NCI-H69 (cell line): ENCODE measurements around the gene TTC28.
"Not testable (repeated sequence)": the region's sequence is repeated elsewhere in the genome, so short reads cannot be mapped to it uniquely, and the experiment has no call there.

ENCODE experiments used
- DNase-seq: peaks from one replicate; lab custom pipeline; 2025; lab: John Stamatoyannopoulos, UW

TTC28 gene

DNA sequence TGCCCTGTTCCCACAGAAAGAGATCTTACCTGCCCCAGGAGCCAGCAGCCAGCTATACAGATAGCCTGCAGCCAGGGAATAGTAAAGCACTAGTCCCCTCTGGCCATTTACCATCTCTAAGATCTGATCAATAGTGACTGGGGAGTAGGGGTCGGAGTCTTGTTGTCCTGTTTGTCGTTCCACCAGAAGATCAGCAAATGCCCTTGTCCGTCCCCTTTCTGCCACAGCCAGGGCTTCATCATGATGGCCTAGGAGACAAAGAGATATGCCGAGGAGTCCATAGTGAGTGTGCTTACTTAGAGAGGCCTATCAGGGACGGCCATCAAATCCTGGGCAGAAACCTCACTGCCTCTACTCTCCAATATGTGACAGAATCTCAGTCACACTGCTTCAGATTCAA is 583.5 kb downstream of the TTC28 start:
- DNase-seq: no peak

DNA sequence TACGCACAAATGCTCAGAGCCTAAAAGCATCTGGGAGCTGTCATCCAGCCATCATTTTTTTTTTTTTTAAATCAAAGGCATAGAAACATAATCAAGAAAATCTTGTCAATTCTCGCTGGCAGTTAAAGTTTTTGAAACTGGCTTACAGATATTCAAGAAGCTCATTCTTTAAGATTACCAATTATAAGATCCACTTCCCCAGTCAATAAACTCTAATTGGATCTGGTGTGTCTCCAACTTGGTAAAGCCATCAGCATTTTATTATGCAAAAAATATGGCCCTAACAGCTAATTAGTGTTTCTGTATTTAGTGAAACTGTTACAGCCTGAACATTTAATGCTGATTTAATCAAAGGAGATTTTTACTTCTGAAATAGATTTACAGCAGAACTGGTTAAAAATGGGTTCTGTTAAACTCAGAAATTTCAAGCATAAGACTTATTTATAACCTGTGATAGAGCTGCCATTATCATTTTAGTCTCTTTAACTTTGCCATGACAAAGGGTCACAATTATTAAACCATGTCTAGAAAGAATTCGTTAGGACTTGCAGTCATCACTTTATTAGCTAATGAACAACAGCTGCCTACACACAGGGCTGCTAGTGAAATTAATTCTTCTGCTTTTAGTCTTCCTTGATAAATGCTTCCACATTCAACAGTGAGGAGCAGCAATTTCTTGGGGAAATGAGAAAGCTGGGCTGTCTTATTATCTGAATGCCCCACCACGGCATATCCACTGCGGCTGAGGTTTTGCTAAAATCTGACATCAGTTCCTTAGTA is 584.1 kb downstream of the TTC28 start:
- no peak for DNase-seq

DNA sequence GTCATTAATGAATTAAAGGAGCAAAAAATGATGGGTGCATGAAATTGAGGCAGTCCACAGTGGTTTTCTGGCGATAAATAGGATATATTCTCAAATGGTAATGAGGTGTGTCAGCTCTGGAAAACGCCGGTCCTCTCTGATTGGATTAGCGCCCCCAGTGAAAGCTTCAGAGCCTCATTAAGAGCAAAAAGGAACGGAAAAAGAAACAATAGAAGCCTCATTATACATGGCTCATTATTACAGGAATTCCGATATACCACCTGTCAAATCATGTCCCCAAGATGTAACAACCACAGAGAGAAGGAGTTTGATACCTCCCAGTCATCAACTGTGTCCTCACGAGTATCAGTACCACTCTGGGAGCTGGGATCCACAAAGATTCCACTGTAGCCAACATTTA is 584.9 kb downstream of the TTC28 start:
- peak; percentile 47 for DNase-seq

DNA sequence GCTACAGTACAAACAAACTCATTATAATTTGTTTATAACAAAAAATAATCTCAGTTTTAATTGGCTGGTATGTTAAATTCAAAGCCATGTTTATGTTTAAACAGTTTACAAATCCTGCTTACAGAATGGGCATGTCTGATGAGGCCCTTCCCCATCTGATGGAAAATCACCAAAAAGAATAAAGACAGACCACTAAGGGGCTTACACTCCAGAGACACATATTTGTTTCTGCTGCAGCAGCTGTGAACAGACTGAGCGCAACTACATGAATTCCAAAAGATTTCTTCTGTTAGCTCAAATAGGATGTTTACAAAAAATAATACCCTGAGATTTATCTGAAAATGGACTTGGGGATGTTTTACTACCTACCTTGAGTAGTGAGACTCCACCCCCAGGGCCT is 585.9 kb downstream of the TTC28 start:
- no peak for DNase-seq

DNA sequence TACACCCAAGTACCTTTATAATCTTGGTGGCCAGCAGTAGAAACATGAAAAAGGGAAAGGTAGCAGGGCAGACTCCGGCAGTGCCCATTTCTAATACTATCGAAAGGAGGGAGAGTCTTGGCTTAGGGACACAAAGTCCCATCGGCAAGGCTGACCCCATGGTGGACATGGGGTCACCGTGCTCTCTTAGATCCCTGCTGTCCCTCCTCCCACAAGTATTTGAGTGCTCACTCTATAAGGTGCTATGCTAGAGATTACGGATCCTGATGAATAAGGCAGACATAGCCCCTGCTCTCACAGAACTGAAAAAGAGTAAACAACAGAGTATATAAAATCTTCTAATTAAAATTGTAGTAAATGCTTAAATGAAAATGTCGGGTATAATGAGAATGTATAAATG is 588.2 kb downstream of the TTC28 start:
- DNase-seq: no peak

DNA sequence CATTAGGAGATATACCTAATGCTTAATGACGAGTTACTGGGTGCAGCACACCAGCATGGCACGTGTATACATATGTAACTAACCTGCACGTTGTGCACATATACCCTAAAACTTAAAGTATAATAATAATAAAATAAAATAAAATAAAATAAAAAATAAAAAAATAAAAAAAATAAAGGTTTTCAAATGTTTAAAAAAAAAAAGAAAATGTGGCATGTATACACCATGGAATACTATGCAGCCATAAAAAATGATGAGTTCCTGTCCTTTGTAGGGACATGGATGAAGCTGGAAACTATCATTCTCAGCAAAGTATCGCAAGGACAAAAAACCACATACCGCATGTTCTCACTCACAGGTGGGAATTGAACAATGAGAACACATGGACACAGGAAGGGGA is 590.1 kb downstream of the TTC28 start:
- not testable (repeated sequence) for DNase-seq

DNA sequence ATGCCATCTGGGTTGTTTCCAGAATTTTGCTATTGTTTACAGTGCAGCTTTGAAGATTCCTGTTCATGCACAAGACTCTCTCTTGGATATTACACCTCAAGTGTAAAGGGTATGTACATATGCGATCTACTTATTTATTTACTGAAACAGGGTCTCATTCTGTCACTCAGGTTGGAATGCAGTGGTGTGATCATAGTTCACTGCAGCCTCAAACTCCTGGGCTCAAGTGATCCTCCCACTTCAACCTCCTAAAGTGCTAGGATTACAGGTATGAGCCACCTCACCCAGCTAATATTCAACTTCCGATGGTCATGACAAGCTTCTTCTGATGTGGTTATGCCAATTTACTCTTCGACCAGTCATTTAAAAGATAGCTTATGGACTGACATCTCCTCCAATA is 602.5 kb downstream of the TTC28 start:
- DNase-seq: no peak

DNA sequence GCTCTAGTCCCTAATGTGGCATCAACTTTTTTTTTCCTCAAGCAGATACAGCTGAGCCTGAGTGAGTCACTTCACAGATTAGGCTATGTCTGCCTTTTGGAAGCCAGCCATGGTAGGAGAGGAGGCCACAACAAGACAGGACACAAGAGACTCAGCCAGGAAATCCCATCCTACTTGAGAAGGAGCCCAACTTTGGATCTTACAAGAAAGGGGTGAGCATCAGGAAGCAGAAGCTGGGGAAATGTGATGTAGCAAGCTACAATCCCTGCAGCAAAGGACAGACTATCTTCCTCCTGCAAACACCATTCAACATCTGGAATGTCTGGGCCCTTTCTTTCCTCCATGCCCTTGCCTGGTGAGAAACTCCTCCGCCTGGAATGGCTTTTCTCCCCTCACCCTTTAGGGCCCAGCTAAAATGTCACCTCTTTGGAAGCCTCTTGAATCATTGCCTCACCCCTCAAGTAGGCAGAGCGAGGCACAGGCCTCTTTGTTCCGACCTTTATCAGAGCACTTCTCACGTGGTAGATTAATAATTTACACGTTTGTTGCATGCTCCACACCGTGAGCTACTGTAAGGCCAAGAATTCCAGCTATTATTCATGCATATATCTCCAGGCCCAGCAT is 604.2 kb downstream of the TTC28 start:
- no peak for DNase-seq

DNA sequence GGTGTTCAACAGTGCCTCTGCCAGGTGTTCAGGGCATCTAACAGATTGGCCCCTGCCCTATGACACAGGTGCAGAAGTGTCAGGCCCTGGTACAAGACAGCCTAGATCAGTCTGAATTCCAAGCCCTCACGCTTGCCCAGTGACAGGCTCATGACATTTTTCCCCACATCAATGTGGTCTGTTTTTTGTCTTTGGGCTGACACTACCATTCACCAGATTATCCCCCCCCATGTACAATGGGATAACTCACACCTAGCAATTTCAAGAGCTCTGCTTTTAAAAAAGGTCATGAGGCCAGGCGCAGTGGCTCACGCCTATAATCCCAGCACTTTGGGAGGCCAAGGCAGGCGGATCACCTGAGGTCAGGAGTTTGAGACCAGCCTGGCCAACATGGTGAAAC is 605.1 kb downstream of the TTC28 start:
- no peak for DNase-seq

DNA sequence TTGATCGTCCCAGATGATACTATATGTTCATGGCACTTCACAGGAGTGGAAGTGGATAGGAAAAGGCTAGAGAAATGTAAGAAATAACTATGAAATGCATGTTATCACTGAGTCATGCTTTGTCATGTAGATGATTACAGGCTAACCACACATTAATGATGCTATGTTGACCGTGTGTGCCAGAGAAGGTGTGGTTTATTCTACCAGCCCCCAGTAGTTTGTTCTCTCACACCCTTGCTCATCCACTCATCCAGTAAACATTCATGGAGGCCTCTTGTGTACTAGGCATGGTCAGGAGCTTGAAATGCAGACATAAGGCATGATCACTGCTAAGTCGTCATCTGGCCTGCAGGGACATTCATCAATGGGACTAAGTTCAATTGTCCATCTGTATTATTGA is 607.6 kb downstream of the TTC28 start:
- no peak for DNase-seq

DNA sequence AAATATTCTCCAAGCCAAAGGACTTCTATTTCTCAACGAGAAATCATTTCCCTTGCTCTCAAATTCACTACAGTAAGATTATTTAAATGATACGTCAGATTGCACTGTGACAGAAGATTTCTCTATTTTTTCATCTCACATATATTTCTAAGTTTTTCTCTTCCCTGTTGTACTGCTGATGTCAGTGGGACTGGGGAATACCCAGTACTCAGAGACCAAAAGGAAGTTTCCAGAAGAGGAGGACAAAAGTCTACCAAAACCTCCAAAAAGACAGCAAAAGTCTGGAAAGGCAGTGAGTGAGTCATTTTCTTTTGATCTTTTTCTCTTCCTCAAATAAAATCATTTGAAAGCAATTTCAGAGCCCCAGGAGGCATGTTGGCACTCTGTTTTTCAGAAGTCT is 610.8 kb downstream of the TTC28 start:
- DNase-seq: no peak

DNA sequence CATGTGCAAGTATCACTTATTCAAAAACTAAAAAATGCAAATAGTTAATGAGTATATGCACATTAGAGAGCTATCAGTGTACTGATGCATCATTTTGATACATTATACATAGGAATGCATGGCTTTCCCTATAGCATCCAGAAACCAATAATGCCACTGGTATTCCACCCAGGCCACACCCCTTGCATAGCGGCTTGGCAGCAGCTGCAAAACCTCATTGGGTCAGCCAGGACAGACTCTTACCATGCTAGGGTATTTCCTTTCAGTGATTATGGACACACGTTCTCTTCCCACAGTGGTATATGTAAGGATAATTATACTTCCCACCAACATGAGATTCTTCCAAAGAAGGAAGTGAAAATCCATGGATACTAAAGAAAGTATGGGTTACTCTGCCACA is 614.7 kb downstream of the TTC28 start:
- DNase-seq: no peak

DNA sequence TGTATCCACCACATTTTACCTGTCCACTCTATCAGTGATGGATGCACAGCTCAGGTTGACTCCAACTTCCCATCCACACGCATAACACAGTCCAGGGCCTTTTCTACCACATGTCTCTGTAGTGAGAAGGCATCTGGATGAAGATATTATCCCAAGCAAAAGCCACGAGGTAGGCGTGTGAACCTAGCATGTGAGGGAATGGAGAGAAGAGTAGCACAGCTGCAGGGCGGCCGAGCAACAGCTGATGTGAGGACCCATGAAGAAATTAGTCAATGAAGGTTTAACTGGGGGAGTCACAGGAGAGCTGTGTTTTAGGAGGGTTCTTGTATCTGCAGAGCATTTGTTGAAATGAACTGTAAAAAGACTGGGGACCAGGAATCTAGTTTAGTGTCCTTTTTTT is 616.0 kb downstream of the TTC28 start:
- no peak for DNase-seq

DNA sequence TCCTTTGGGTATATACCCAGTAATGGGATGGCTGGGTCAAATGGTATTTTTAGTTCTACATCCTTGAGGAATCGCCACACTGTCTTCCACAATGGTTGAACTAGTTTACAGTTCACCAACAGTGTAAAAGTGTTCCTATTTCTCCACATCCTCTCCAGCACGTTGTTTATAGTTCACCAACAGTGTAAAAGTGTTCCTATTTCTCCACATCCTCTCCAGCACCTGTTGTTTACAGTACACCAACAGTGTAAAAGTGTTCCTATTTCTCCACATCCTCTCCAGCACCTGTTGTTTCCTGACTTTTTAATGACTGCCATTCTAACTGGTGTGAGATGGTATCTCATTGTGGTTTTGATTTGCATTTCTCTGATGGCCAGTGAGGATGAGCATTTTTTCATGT is 619.0 kb downstream of the TTC28 start:
- DNase-seq: not testable (repeated sequence)

DNA sequence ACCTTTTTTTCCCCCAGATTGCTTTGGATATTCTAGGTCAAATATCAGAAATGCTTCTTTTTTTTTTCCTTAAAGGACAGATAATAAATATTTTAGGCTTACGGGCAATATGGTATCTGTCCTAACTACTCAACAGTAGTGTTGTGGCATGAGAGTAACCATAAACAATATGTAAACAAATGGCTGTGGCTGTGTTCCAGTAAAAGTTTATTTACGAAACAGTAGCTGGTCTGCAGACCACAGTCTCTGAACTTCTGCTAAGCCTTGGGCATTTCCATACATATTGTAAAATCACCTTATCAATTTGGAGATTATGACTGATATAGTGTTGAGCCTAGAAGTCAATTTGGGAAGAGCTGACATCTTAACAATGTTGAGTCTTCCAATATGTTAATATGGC is 621.6 kb downstream of the TTC28 start:
- no peak for DNase-seq

DNA sequence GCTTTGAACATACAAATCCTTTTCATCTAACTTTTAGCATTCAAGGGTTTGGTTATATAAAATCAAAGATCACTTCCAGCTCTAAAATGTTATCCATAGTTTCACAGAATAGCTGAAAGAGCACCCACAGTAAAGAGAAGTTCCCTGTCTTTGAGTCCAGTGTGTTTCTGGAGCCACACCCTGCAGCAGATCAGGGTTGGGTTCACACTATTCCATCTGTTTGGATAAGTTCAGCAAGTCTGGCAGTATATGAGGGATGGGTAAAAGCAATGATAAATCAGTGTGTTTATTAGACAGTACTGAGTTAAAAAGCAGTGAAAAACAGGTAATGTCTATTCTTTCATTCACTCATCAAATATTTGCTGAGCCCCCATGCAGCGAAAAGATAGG is 624.8 kb downstream of the TTC28 start:
- DNase-seq: no peak

DNA sequence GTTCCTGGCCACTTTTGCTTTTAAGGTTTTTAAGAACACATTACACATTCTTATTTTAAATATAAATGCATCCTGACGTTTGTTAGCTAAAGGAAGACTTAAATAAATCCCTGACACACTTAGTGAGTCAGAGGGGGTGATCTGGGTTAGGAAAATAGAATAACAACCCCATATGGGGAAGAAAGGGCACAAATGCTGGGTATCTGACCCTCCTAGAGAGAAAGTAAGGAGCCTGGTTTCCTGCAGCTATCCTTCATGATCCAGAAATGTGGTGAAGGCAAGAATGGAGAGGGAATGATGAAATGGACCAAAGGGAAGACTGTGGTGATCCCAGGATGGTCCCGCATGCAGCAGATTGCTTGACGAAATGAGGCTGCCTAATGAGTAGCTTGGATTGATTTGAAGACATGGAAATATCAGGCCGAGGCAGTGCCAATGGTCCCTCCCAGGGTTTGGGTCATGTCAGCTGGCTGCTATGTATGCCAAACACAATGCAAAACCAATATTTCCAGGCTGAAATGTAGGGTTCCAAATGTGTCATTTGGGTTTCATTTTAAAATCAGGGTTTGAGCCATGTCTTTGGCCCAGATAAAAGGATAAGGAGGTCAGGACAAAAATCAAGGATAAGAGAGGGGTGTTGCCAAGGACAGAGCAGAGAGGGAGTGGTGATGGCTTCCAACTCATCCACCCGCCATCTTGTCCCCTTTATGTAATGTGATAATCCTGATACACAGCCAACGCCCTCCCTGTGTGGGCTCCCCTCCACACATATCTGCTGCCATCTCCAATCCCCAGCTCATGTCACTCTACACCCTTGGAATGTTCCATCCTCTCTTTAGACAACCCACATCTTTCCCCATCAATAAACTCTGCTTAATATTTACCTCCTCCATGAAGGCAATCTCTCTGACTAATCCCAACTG is 625.5 kb downstream of the TTC28 start:
- no peak for DNase-seq

DNA sequence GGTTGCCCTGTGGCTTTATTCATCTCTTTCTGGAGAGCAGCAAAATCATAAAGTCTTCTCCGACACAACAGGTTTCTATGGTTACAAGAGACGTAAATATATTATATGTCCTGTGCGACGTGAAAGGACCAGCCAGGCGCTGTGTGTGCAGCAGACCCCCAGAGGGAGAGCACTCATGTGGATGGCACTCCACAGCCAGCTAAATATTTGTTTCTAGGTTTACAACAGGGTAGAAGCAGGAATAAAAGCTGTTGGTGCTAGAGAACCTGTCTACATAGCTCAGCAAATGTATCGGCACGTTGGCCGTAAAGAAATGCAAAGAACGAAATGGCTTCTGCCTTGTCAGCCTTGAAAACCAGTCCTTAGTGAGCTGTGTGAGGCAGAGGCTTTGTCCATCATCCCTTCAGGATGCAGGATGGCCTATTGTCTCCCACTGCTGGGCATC is 626.8 kb downstream of the TTC28 start:
- peak; percentile 58 for DNase-seq

DNA sequence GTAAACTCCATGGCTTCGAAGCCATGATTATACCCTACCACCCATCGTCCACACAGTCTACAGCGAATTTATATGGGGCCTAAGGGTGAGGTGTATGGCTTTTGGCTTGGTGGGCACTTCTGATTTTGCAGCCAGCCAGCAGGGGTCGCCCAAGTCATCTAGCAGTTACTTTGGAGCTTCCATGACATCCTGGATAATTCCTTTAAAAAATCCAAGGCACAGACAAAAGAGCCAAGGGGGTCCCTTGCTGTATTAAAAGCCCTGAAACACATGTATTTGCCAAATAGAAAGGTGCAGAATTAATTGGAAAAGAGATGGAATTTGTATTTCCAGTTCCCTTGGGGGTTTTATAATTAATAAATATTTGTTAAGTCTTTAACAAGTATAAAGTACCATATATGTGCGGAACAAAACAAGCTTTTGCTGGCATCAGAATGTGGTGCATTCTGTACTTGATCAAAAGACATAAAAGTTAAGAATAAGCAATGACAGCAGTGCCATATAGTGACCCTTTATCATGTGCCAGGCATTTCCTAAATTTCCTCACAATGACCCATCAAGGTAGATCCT is 627.8 kb downstream of the TTC28 start:
- DNase-seq: peak; percentile 82

DNA sequence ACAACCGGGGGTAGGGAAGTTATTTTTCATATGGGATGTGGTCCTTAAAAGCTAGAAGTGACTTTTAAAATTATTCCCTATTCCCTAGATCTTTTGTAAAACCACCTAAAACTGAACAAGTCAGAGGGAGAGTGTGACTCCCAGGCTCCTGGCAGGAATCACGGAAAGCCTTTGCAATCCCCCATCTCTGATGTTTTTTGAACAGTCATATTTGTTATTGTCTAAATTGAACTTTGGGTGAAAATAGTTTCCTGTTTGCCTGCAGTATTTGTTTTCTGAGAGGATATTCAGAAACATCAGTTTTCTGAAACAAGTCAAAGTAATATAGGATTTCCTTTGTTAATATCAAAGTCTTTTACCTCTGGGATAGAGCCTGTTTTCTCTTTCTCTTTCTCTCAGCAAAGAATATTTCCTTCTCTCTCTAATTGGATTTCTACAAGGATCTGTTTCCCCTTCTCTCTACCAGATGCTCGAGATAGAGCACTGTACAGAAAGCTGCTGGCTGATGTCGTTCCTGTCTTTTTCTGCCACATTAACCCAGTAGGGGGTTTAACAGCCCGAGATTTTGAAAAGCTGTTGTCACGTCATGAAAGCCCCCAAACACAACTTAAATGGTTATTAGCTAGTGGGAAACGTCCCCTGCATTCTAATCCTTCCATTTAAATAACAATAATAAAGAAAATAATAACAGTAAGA is 628.4 kb downstream of the TTC28 start:
- DNase-seq: peak; percentile 56

DNA sequence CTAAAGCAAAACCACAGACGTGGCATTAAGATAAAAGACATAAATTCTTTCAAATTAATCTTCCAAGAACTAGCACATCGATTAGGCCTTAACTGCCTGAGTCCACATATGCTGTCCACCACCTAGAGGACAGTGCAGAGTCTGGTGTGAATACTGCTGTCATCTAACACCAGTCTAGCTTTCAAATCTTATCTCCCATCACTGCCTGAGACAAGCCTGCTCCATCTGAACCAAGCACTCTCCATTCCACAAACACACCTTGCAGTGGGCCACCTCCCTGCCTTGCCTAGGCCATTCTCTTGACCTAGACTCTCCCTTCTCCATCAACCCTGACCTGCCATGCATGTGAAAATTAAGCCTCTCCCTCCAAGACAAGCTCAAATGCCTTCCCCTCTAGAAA is 631.1 kb downstream of the TTC28 start:
- DNase-seq: no peak

DNA sequence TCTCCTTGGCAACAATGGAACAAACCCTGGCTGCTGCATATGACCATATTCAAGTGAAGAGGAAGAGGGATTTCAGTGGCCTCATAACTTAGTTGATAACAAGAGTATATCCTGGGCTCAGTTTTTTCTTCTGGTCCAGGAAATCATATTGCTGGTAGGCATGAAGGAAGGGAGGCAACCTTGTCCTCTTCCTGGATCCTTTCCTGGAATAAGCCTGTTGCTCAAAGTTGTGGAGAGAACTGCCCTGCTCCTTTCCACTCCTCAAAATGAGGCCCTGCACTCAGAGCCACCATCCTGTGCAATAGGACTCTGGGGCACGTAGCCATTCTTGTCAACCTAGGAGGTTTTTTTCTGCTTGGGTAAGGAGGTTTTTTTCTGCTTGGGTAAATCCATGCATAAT is 631.9 kb downstream of the TTC28 start:
- DNase-seq: no peak
